Right ventricle myocardium inferior (tissue), 1 donor: ENCODE measurements around the gene TCEAL8. TPM values are rescaled to one million over a fixed set of nuclear protein-coding genes. Genes with fewer than 3 reads are reported as not detected.
"Not testable (repeated sequence)": the region's sequence is repeated elsewhere in the genome, so short reads cannot be mapped to it uniquely, and the experiment has no call there.

Experiments
- ATAC-seq: fragments of 200-7000 bp; cut with Tn5 transposase; one replicate; pipeline ENCODE4 v1.9.1; 2020; ENCODE audit warnings: mild to moderate bottlenecking, moderate library complexity
- DNase-seq: peaks from one replicate; pipeline ENCODE4 v3.0.0; 2021; ENCODE audit errors: missing footprints
- intact Hi-C: fragments of 100-400 bp; cut with DNase I; formaldehyde crosslinking; loops from one replicate; pipeline ENCODE4 v1.11.0; 2022
- total RNA-seq: library from RNA; stranded (reverse); fragmentation: NEBNext Ultra II Directional; extraction: Animal tissue kit (Norgen Biotek cat#: 25700); gene quantifications from one replicate; pipeline ENCODE4 v1.2.1, GENCODE V29; 2021
- donor health status: DM: no; HTN: yes; CAD: no; lungs with severe emphysema.

The TCEAL8 gene
- total RNA-seq, 1 donor from 2014 or later: 38.0 TPM

GRCh38 chrX:103225918-103226317 is 29.0 kb downstream of the TCEAL8 start:
- intact Hi-C loops, ATAC-seq: not testable (repeated sequence)

GRCh38 chrX:103220511-103221323 is 34.2 kb downstream of the TCEAL8 start:
- ATAC-seq: no peak
- no peak for DNase-seq

More at GRCh38 chrX:103225918-103226317, 29.0 kb downstream of the TCEAL8 start:
- not testable (repeated sequence) for DNase-seq

GRCh38 chrX:103215425-103215991 is 39.4 kb downstream of the TCEAL8 start:
- no peak for DNase-seq
- ATAC-seq: peak; percentile 30
- intact Hi-C loops: loop anchor here (2.0 kb wide), 1 partner anchor 39 kb away; the partner anchor contains the start of gene TCEAL8

More at GRCh38 chrX:103220511-103221323, 34.2 kb downstream of the TCEAL8 start:
- intact Hi-C loops: no loop called here

- ATAC-seq (peak; percentile 99), DNase-seq (peak; percentile 89)
- intact Hi-C loops: loop anchor here (2.0 kb wide), 1 partner anchor 40 kb away; the partner anchor contains the start of gene TCEAL8
These were observed 40.0 kb downstream of the TCEAL8 start, which contains the start of gene BEX4 for GRCh38 chrX:103214870-103215424. Gene BEX4 (plus strand): TSS chrX:103215108. CDS start chrX:103216154, 1,046 bp downstream.

GRCh38 chrX:103212749-103213457 is 42.1 kb downstream of the TCEAL8 start:
- ATAC-seq: no peak
- DNase-seq: no peak
- intact Hi-C loops: no loop called here

GRCh38 chrX:103211012-103211715 is 43.8 kb downstream of the TCEAL8 start:
- ATAC-seq (no peak), DNase-seq (no peak)
- intact Hi-C loops: loop anchor here (2.0 kb wide), 1 partner anchor 254 kb away; no protein-coding TSS in a partner anchor

- ATAC-seq (no peak), DNase-seq (no peak)
- intact Hi-C loops: loop anchor here (2.0 kb wide), 1 partner anchor 255 kb away; no protein-coding TSS in a partner anchor
These were observed 44.9 kb downstream of the TCEAL8 start for GRCh38 chrX:103210056-103210455.

Other genes with a start within 250 kb of the TCEAL8 start
- gene BEX1, start 191.0 kb downstream of the TCEAL8 start, total RNA-seq: 0.38 TPM
- 0.22 TPM for gene NXF3, start 162.0 kb downstream of the TCEAL8 start, total RNA-seq
- gene BEX4, start 40.0 kb downstream of the TCEAL8 start, total RNA-seq: 30.3 TPM
- gene TCEAL5, start 21.6 kb upstream of the TCEAL8 start, total RNA-seq: not detected
- 0.73 TPM for gene BEX2, start 55.8 kb upstream of the TCEAL8 start, total RNA-seq
- gene TCEAL7, start 75.1 kb upstream of the TCEAL8 start, total RNA-seq: 3.1 TPM
- gene TCEAL9, start 101.4 kb upstream of the TCEAL8 start, total RNA-seq: 23.4 TPM
- 158 TPM for gene BEX3, start 121.4 kb upstream of the TCEAL8 start, total RNA-seq